SHP77 treated with DMSO at 0.1 percent for 48 hours (cell line): ENCODE results near the gene EGFL8.
A peak's percentile ranks its signal among the peaks of the same experiment; 100 is the strongest.

ENCODE experiments used
- DNase-seq: peaks from one replicate; lab custom pipeline; 2025; lab: John Stamatoyannopoulos, UW

EGFL8 gene

DNA sequence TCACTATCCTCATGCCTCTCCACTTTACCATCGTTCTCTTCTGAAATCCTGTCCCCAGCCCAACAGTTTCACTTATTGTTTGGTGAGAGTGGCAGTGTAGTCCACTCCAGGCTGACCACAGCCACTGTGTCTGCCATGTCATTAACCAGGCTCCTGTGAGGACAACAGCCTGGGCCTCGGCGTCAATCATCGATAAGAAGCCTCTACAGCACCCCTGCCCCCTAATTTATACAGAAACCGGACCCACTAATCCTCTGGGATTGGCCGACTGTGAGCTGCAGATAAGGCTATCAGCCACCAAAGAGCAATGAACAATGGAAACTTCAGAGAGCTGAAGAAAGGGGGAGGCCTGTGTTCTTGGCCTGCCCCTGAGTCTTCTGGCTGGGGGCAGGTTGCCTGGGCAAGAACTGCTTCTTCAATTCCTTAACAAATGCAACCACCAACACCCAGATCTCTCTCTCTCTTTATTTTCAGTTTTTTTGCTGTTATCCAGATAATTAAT, 3.4 kb downstream of the EGFL8 start:
- no peak for DNase-seq

DNA sequence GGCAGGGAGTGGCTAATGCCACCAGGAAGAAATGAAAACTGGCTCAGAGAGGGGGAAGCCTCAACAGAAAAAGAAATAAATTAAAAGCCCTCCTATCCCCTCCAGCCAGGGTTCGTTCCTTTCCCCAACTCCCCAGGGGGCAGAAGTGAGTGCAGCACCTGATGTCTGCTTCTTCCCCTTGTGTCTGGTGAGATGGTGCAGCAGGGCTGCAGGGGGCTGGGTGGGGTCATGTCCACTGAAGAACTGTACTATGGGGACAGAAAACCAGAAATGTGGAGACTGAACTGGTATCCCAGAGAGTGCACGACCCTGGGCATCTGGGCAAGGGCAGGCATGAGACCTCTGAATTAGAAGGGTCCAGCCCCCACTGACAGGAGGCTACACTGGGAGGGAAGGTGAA, 4.0 kb downstream of the EGFL8 start:
- DNase-seq: no peak

DNA sequence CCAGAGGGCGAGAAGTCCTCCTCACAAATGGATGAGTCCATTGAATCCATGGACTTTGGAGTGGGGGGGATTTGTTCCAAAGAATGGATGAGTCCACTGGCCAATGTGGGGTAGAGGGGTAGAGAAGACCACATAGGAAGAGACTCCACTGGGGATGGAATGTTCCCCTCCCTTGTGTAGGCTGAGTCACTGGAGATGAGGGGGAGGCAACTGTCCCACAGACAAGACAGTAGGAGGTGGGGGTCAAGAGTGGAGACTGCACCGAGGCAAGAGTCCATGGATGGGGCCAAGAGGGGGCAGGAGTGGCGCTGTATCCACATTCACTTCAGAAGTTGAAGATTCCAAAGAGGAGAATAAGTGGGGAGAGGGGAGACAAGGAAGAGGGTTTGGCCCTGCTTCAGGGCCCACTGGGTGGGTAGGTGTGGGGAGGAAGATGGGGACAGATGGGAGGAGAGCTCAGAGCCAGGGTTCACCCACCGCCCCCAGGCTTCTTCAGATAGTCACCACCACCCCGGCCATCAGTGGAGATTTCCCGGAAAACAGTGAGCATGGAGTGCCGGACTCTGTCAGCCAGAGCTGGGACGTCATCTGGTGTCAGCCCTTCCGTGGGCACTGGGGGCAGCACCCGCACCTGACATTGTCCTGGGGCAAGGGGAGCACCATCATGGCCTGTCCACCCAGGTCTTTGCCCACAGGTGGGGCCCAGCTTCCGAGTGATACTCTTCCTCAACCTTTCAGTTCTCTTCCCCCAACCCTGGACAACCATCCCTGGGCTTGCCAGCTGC, 4.6 kb downstream of the EGFL8 start:
- no peak for DNase-seq

GRCh38 chr6:32170294-32170693, 5.9 kb downstream of the EGFL8 start:
- no peak for DNase-seq

GRCh38 chr6:32171234-32171633, 6.8 kb downstream of the EGFL8 start:
- DNase-seq: no peak

DNA sequence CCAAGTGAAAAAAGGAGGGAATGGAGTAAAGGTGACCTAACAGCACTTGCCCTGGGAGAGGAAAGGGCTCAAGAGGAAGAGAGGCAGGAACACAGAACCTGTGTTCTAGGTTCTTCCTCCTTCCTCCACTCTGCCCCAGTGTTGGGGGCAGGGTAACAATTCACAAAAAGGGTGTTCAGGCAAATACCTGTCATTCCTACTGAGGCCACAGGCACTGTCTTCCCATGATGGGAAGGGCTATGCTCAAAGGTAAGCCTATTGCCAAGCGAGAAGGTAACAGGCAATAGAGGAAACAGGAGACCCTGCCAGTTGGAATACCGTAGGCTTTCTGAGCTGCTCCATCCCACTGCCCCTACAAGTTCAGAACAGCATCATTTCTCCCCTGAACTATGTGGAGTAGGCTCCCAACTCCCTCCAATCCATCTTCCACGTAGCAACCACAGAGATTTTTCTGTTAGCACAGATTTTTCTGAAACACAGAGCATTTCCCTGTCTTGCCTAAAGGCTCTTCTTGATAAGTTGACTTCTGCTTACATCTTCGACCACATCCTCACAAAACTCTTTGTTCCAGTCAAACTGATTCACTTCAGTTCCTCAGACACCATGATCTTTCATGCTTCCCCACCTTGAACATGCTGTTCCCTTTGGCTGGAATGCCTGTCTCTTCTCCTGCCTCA, 8.8 kb downstream of the EGFL8 start:
- DNase-seq: no peak

GRCh38 chr6:32174416-32174815, 10.0 kb downstream of the EGFL8 start:
- DNase-seq: no peak

GRCh38 chr6:32175322-32175710, 10.9 kb downstream of the EGFL8 start:
- no peak for DNase-seq

DNA sequence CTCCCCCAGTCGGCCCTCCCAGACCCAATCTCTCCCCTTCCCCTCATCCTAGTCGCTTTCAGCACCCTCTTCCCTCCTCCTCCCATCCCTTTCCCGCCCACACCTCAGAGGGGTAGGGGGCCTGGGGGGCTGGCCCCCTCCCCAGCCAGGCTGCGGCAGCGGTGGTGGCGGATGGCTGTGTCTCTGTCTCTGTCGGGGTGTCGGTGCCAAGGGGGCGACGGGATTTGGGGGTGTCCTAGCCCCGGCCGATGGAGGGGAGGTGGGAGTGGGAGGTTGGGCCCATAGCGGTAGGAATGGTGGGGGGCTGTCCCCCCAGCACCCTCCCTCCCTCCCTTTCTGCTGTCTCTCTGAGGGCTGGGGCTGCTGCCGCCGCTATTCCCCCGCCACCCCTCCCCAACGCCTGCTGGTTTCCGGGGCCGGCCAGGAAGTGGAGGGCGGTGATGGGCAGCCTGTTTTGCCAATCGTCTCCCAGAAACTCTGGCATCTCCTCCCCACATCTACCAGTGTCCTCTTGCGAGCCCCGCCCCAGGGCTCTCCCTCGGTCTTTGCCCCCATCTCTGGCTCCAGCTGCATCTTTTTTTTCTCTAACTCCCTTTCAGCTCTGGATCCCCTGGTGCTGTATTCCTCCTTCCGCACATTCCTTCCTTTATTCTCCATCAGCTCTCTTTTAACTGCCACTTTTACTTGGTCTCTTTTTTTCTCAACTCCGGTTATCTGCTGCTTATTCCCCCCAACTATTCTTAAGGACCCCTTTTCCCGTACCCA, 11.5 kb downstream of the EGFL8 start, which contains the start of gene AGPAT1:
TSS of gene AGPAT1 (minus strand) at position 374 of the 765 bp plus-strand sequence. CDS start 4,588 bp downstream, outside the sequence.
- peak; percentile 94 for DNase-seq

DNA sequence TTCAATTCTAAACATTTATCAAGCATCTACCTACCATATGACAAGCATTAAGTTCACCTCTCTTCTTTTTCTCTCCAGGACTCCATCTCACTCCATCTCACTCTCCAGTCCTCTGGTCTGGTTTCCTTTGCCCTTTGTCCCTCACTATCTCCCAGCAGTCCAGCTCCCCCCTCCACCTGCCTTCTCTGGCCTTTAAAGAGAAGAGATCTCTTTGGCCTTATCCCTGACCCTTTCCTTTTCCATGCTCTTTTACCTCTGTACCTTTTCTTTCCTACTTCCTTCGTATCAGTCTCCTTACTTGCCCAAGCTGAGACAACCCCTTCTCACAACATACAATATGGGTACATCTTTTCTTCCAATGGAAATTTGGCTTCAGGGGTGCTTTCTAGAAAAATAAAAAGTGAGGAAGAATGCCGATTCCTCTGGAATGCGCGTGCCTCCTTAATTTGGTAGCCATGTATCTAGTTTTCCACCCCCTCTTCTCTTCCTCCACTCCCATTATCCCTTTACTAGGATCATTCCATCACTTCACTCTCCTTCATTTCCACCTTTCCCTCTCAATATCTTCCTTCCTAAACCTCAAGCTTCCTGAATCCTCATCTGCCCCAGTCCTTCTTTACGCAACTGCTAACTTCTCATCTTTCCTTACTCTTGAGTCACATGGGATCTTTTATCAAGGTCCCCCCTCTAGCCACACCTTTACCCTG, 12.2 kb downstream of the EGFL8 start:
- DNase-seq: no peak

DNA sequence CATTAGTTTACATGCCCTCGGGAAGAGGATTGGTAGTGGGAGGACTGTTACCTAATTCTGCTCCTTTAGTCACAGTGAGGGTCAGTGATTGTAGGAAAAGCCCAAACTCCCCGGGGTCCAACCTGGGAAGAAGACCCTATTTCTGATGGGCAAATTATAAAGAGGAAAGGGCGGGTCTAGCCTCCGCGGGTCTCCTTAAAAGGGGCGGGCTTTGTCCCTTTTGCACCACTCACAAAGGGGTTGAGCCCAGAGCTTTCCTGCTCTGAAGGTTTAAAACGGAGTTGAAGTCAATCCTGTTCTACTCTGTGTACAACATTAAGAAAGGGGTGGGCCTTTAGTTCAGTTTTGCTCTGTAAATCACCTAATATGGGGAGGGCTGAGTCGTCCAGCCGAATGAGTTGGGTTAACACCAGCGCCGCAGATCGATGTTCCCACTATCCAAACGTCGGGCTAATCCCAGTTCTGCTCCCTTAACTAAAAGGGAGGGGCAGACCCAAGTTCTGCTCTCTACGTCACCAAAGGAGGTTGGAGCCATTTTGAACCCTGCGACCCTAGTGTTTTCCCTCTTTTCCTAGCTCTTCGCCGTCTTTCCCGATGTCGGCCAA, 12.9 kb downstream of the EGFL8 start:
- DNase-seq: peak; percentile 81

- peak; percentile 100 for DNase-seq
Observed at GRCh38 chr6:32177788-32178546, 13.6 kb downstream of the EGFL8 start, which contains the start of gene RNF5. RNF5 (plus strand) TSS chr6:32178405; CDS start chr6:32178512, 107 bp downstream.

- DNase-seq: no peak
Observed at GRCh38 chr6:32178547-32179440, 14.4 kb downstream of the EGFL8 start.

GRCh38 chr6:32179766-32180405, 15.5 kb downstream of the EGFL8 start:
- no peak for DNase-seq

- DNase-seq: no peak
Observed at GRCh38 chr6:32181148-32181702, 16.8 kb downstream of the EGFL8 start.

GRCh38 chr6:32181915-32182529, 17.6 kb downstream of the EGFL8 start:
- DNase-seq: no peak

DNA sequence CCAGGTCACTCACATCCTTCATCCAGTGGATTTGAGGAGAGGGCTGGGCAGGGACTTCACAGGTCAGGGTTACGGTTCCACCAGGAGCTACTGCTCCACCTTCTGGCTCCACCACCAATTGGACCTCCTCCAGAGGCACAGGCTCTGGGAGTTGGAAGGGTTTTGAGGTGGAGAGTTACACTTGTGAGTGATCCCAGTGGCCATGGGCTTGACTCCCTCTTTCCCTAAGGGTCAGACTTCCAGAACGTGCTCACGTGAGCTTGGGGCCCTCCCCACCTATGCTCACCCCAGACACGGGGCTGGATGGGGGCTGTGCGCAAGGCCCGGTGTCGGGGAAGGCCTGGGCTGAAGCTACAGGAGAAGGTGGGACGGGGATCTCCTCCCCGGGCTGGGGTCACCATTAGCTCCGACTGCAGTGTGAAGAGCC, 18.2 kb downstream of the EGFL8 start:
- no peak for DNase-seq

GRCh38 chr6:32183030-32183429, 18.6 kb downstream of the EGFL8 start:
- DNase-seq: no peak
